MM.1S (cell line): Measurements from ENCODE around the gene LRRC27.

ENCODE experiments used
- DNase-seq: peaks from one replicate; pipeline ENCODE4 v3.0.0-alpha.2; 2015
- H2AFZ ChIP-seq: fragments of 300-600 bp; sonication (generic); 2 replicates; pipeline ENCODE4 v1.6.0; 2016; ENCODE audit warnings: antibody characterized with exemption, low read length
- H3F3A ChIP-seq: fragments of 300-600 bp; sonication (generic); 2 replicates; pipeline ENCODE4 v1.6.1; 2016; ENCODE audit warnings: mild to moderate bottlenecking, antibody characterized with exemption, low read length, moderate library complexity, mixed read lengths; ENCODE audit not compliant: insufficient read depth
- H3K27ac ChIP-seq: fragments of 300-600 bp; sonication (generic); 2 replicates; pipeline ENCODE4 v1.5.1; 2016; ENCODE audit warnings: mild to moderate bottlenecking, low read length
- H3K27me3 ChIP-seq: fragments of 300-600 bp; sonication (generic); replicated peaks from 2 replicates; pipeline ENCODE4 v1.6.0; 2016; ENCODE audit warnings: low read length; ENCODE audit not compliant: insufficient read depth
- H3K36me3 ChIP-seq: fragments of 300-600 bp; sonication (generic); replicated peaks from 2 replicates; pipeline ENCODE4 v1.6.1; 2016; ENCODE audit warnings: mild to moderate bottlenecking, low read length, mixed read lengths; ENCODE audit not compliant: insufficient read depth
- H3K4me1 ChIP-seq: fragments of 300-600 bp; sonication (generic); 2 replicates; pipeline ENCODE4 v1.6.1; 2016; ENCODE audit warnings: low read length, mixed read lengths
- H3K4me2 ChIP-seq: fragments of 300-600 bp; sonication (generic); 2 replicates; pipeline ENCODE4 v1.6.0; 2016; ENCODE audit warnings: low read depth, low read length
- H3K4me3 ChIP-seq: fragments of 300-600 bp; sonication (generic); 2 replicates; pipeline ENCODE4 v1.5.1; 2016; ENCODE audit warnings: low read length, mixed read lengths
- H3K79me2 ChIP-seq: fragments of 300-600 bp; sonication (generic); 2 replicates; pipeline ENCODE4 v1.6.1; 2016; ENCODE audit warnings: mixed run types, low read length, mixed read lengths
- H3K9ac ChIP-seq: fragments of 300-600 bp; sonication (generic); 2 replicates; pipeline ENCODE4 v1.6.1; 2016; ENCODE audit warnings: low read length, mixed read lengths
- H3K9me2 ChIP-seq: fragments of 300-600 bp; sonication (generic); replicated peaks from 2 replicates; pipeline ENCODE4 v1.6.1; 2016; ENCODE audit warnings: mild to moderate bottlenecking, low read length, mixed read lengths; ENCODE audit not compliant: insufficient read depth
- H3K9me3 ChIP-seq: fragments of 300-600 bp; sonication (generic); replicated peaks from 2 replicates; pipeline ENCODE4 v1.6.1; 2016; ENCODE audit warnings: mild to moderate bottlenecking, low read length, mixed read lengths; ENCODE audit not compliant: insufficient read depth
- H4K20me1 ChIP-seq: fragments of 300-600 bp; sonication (generic); 2 replicates; pipeline ENCODE4 v1.6.1; 2016; ENCODE audit warnings: mild to moderate bottlenecking, low read length, moderate library complexity, mixed read lengths; ENCODE audit not compliant: insufficient read depth
- EZH2 ChIP-seq: fragments of 300-600 bp; sonication (generic); optimal IDR thresholded peaks from 2 replicates; pipeline ENCODE3; 2017; ENCODE audit warnings: low read depth, mild to moderate bottlenecking, antibody characterized with exemption, low read length, mixed read lengths
- EZH2phosphoT487 ChIP-seq: fragments of 300-600 bp; sonication (generic); IDR thresholded peaks from 2 replicates; pipeline ENCODE4 v1.6.1; 2018; ENCODE audit warnings: antibody characterized with exemption, low read length
- TF ChIP-seq, protein P1 (sequence below): fragments of 300-600 bp; sonication (generic); IDR thresholded peaks from 2 replicates; pipeline ENCODE4 v1.5.1; 2016; ENCODE audit warnings: antibody characterized with exemption, low read length, mixed read lengths

The LRRC27 gene

DNA sequence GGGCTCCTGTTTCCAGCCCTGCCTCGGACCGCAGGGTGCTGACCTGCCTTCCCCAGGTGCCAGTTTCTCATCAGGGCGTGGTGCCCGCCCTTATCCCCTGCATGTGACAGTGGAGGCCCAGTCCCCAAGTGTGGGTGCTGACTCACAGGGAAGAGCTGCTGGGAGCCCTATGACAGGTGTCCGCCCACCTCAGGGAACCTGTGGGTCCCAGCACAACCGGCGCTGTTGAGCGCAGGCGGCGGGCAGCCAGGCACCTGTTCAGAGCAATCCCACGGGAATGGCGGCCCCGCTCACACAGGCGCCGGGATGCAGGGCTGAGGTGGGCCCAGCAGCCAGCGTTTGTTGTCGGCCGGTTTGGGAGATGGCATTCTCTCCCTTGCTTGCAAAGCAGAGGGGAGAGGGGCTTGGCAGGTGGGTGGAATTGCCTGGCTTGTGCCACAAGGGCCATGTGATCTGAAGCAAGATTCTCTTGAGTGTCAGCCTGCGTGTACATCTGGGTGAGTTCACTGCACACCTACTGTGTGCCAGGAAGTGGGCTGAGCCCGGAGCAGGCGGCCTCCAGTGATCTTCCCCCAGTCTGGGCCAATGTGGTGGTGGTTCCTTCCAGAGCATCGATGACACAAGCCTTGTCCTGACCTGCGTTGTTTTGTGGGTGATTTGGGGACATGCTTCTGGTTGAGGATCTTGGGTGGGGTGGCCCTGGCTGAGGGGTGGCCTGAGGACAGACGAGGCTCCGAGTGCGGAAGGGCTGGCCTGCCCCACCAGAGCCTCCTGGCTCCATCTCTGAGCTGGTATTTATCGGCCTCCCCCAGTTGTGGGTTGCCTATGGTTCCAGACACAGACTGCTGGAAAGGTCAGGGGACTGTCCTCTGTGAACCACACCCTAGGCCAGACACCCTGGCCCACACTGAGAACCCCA, 67.4 kb downstream of the LRRC27 start:
- no peak for DNase-seq
- TF ChIP-seq, protein P1, sequence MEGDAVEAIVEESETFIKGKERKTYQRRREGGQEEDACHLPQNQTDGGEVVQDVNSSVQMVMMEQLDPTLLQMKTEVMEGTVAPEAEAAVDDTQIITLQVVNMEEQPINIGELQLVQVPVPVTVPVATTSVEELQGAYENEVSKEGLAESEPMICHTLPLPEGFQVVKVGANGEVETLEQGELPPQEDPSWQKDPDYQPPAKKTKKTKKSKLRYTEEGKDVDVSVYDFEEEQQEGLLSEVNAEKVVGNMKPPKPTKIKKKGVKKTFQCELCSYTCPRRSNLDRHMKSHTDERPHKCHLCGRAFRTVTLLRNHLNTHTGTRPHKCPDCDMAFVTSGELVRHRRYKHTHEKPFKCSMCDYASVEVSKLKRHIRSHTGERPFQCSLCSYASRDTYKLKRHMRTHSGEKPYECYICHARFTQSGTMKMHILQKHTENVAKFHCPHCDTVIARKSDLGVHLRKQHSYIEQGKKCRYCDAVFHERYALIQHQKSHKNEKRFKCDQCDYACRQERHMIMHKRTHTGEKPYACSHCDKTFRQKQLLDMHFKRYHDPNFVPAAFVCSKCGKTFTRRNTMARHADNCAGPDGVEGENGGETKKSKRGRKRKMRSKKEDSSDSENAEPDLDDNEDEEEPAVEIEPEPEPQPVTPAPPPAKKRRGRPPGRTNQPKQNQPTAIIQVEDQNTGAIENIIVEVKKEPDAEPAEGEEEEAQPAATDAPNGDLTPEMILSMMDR = no peak
- TF ChIP-seq EZH2phosphoT487 = no peak
- no peak for TF ChIP-seq EZH2
- no peak overlapping the region for H3K4me3 ChIP-seq
- no peaks in the 10 kb centered on the region for H4K20me1 ChIP-seq
- no peaks in the 10 kb centered on the region for H3K9me3 ChIP-seq
- H3K36me3 ChIP-seq = no peaks in the 10 kb centered on the region
- H2AFZ ChIP-seq = no peak overlapping the region
- peaks cover 12% of the 10 kb centered on the region; the same call in 1 of the 2 replicates for H3K27me3 ChIP-seq
- H3K9ac ChIP-seq = no peak overlapping the region
- H3F3A ChIP-seq = no peaks in the 10 kb centered on the region
- H3K4me2 ChIP-seq = no peak overlapping the region
- H3K9me2 ChIP-seq = no peaks in the 10 kb centered on the region
- H3K27ac ChIP-seq = no peak overlapping the region
- peaks cover 6% of the 10 kb centered on the region; the same call in 1 of the 2 replicates for H3K4me1 ChIP-seq
- H3K79me2 ChIP-seq = no peaks in the 10 kb centered on the region

DNA sequence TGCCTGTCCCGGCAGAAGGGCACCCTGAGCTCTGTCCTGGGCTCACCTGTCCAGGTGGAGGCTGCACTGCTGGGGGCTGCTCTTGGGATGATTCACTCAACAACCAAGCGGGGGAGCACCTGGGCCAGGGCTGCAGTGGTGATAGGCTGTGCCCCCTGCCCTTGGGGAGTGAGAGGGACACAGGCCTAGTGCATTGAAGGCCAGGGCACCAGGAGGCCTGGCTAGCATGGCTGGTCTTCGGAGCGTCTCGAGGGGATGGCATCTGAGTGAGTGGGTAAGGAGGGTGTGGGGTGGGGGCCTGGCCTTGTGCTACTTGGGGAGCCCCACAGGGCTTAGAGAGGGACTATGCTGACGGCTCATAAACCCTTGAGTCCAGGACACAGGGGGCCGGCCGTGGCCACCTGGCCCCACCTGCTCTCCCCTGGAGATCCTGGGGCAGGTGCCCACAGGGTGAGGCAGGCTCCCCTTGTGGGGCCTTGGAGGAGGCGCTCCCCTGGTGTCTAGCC, 68.1 kb downstream of the LRRC27 start:
- no peaks in the 10 kb centered on the region for H3K9me3 ChIP-seq
- peaks cover 11% of the 10 kb centered on the region; the same call in 1 of the 2 replicates for H3K27me3 ChIP-seq
- TF ChIP-seq EZH2 = no peak
- no peak for TF ChIP-seq EZH2phosphoT487
- TF ChIP-seq, protein P1 = no peak
- no peak overlapping the region for H3K4me2 ChIP-seq
- no peaks in the 10 kb centered on the region for H4K20me1 ChIP-seq
- H3K36me3 ChIP-seq = no peaks in the 10 kb centered on the region
- no peak overlapping the region for H2AFZ ChIP-seq
- DNase-seq = no peak
- no peaks in the 10 kb centered on the region for H3K79me2 ChIP-seq
- H3K9ac ChIP-seq = no peak overlapping the region
- no peak overlapping the region for H3K4me3 ChIP-seq
- H3K27ac ChIP-seq = no peak overlapping the region
- peaks cover 6% of the 10 kb centered on the region; the same call in 1 of the 2 replicates for H3K4me1 ChIP-seq
- H3F3A ChIP-seq = no peaks in the 10 kb centered on the region
- H3K9me2 ChIP-seq = no peaks in the 10 kb centered on the region

DNA sequence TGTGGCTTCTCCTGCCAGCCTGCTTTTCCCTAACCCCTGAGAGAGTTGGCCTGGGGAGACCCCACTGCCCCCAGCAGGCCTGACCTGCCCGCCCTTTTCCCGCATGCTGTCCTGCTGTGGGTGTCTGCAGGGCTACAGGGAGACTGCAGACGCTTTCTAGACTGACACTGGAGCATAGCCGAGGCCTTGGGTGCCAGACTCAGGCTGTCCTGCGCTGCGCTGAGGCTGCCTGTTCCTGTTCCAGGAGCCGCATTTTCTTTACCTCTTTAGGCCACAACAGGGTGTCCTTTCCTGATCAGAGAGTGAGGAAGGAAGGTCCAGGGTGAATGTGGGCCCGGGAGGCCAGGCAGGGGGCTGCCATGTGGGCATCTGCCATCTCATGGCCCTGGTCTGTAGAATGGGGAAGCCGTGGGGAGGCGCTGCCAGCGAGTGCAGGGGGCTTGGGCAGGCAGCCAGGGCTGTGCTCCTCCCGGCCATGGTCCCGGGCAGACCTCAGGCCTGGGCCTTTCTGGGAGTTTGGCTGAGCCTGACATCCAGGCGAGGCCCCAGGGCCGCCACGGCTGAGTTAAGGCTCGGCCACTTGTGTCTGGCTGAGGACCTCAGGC, 68.7 kb downstream of the LRRC27 start:
- Histone ChIP-seq H3K27ac (no peak overlapping the region), H4K20me1 (no peaks in the 10 kb centered on the region), H3K9me3 (no peaks in the 10 kb centered on the region), H3K4me1 (peaks cover 6% of the 10 kb centered on the region; the same call in 1 of the 2 replicates), H3K27me3 (0 out of 2 replicates have a peak, but pooled peaks cover 6% of the 10 kb centered on the region), H3K9me2 (no peaks in the 10 kb centered on the region), H3K9ac (no peak overlapping the region), H3K4me2 (no peak overlapping the region), H3K4me3 (no peak overlapping the region), H3K79me2 (no peaks in the 10 kb centered on the region), H3F3A (no peaks in the 10 kb centered on the region), H3K36me3 (no peaks in the 10 kb centered on the region), H2AFZ (no peak overlapping the region)
- DNase-seq = no peak
- no peak for TF ChIP-seq EZH2
- TF ChIP-seq, protein P1 = no peak
- TF ChIP-seq EZH2phosphoT487 = no peak
